ENCODE data around the gene SLC4A1.
A peak's percentile ranks its signal among the peaks of the same experiment; 100 is the strongest.

SLC4A1 gene

DNA sequence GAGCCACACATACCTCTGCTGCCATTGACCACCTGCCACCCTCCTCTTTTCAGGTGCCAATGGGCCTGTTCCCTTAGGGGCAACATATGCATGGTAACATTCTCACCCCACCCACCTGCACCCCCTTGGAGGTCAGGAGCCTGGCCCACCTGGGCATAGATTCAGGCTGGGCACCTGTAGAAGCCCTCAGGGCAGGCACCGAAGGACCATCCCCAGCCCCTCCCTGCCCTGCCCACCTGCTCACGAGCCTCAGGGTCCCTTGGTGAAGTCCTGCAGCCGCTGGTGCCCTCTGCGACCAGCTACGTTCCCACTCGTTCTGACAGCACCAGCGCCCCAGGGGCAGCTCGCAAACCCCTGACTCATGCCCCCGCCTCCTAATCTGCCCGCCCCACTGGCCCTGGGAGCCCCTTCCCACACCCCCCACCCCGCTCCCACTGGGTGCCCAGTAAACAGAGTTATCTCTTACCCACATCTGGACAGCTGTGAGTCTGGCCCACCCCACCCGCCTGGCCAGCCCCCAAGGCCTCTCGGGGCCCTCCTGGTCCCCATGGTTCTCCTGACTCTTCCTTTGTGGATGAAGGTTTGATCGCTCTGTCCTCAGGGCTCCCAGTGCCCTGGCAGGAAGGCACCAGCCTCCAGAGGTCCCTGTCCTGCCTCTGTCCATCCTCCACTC is at the start of gene SLC4A1:
Gene SLC4A1, minus strand, starts transcription at position 318 of the 673 bp plus-strand sequence. CDS start 5,269 bp downstream, outside the sequence.
- H3K36me3 Mint-ChIP-seq: no peaks in the 10 kb centered on the region
- H3K27me3 Mint-ChIP-seq: no peaks in the 10 kb centered on the region
- no peak within 1 kb of the TSS for H3K4me3 Mint-ChIP-seq
- H3K27ac Mint-ChIP-seq: no peak within 1 kb of the TSS
- no peaks in the 10 kb centered on the region for H3K4me1 Mint-ChIP-seq
- no peaks in the 10 kb centered on the region for H3K9me3 Mint-ChIP-seq

DNA sequence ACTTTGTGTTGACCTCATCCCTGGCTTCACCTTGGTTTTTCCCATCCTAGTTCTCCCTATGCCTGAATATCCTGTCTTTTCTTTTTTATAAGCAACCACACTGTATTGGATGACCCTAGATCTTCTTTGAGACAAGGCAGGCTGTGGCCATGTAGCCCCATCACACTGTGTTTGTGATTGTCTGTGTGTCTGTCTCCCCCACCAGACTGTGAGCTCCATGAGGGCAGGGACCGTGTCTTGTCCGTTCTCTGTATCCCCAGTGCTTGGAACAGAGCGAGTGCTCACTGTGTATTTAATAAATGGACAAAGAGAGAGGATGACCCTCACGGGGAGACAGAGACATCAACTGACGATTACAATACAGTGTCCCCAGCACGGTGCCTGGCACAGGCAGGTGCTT is 49.6 kb upstream of the SLC4A1 start:
- Mint-ChIP-seq H3K9me3 (no peaks in the 10 kb centered on the region), H3K27ac (no peak overlapping the region), H3K27me3 (peaks cover 19% of the 10 kb centered on the region), H3K36me3 (peaks cover 3% of the 10 kb centered on the region), H3K4me3 (no peak overlapping the region), H3K4me1 (peaks cover 15% of the 10 kb centered on the region)

DNA sequence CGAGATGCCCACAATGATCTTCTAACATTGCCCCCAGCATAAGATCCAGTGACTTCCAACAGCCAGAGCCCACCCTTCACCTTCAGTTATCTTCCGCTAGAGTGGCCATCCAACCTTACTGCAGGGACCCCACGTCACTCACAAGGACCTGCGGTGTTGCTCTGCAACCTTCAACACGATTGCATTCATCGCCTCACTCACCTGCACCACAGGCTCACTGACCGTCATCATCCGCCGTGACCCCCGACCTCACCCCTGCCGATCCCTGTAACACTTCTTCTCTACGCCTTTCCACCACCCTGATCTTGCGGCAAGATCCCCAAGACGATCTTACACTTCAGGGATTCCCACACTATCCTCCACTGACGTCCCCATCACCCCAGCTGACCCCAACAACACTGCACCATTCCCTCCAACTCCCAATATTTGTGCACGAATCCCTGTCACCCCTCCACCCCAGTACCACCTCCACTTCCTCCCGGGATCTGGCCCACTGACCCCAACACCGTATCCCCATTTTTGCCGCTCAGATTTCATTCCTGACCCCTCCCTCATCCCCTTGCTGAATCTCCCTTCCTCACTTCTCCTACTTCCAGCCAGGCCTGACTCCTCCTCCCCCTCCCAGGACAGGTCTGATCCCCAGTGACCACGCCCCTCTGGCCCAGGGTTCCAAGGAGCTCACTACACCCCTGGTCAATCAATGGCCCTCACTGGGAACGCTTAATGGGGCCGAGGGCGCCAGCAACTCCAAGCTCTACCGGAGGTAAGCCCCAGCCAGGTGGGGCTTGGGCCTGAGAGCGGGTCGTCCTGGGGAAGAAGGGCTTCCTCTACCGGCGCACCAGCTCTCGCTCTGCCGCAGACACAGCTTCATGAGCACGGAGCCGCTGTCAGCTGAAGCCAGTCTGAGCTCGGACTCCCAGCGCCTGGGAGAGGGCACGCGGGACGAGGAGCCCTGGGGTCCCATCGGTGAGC is 48.1 kb upstream of the SLC4A1 start:
- H3K36me3 Mint-ChIP-seq: peaks cover 3% of the 10 kb centered on the region
- H3K27ac Mint-ChIP-seq: no peak overlapping the region
- no peaks in the 10 kb centered on the region for H3K9me3 Mint-ChIP-seq

DNA sequence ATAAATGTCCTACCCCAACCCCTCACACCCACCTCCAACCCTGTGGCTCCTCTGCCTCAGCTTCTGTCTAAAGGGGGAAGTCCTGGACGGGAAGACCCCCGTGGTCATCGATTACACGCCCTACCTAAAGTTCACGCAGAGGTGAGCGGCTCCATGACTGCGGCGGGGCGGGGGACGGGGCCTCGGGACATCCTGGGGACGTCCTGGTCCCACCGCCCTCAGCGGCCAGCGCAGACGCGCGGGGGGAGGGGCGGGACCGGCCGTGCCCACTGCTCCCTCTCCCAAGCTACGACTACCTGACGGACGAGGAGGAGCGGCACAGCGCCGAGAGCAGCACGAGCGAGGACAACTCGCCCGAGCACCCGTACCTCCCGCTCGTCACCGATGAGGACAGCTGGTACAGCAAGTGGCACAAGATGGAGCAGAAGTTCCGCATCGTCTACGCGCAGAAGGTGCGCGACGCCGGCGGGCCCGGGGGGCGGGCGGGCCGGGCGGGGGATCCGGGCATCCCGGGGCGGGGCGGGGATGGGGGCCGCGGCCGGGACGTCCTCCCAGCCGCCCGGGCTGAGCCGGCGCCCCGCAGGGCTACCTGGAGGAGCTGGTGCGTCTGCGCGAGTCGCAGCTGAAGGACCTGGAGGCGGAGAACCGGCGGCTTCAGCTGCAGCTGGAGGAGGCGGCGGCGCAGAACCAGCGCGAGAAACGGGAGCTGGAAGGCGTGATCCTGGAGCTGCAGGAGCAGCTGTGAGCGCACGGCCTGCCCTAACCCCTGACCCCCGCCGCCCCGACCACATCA is 47.1 kb upstream of the SLC4A1 start:
- peaks cover 19% of the 10 kb centered on the region for H3K27me3 Mint-ChIP-seq

More for the DNA sequence above, 48.1 kb upstream of the SLC4A1 start:
- H3K27me3 Mint-ChIP-seq: peaks cover 19% of the 10 kb centered on the region
- peaks cover 10% of the 10 kb centered on the region for H3K4me1 Mint-ChIP-seq
- peak overlapping the region; percentile 78 for H3K4me3 Mint-ChIP-seq

DNA sequence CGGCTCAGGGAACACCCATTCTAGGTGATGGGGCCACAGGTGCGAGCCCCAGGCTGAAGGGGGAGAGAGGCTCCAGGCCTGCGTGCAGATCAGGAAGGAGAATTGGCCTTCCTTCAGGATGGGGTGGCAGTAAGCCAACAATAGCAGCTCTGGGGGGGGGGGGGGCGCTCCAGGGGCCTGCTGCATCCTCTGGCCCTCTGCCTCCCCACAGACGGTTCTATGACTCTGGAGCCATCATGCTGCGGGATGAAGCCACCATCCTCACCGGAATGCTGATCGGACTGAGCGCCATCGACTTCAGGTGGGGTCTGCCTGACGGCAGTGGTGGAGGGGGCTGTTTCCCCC is 46.6 kb upstream of the SLC4A1 start:
- Mint-ChIP-seq H3K36me3 (peaks cover 3% of the 10 kb centered on the region), H3K27me3 (peaks cover 21% of the 10 kb centered on the region), H3K27ac (no peak overlapping the region), H3K9me3 (no peaks in the 10 kb centered on the region), H3K4me1 (peaks cover 15% of the 10 kb centered on the region), H3K4me3 (peak overlapping the region; percentile 73)

More for the DNA sequence above, 47.1 kb upstream of the SLC4A1 start:
- Mint-ChIP-seq H3K9me3 (no peaks in the 10 kb centered on the region), H3K27ac (no peak overlapping the region), H3K4me3 (peak overlapping the region; percentile 78), H3K36me3 (peaks cover 3% of the 10 kb centered on the region), H3K4me1 (peaks cover 10% of the 10 kb centered on the region)

DNA sequence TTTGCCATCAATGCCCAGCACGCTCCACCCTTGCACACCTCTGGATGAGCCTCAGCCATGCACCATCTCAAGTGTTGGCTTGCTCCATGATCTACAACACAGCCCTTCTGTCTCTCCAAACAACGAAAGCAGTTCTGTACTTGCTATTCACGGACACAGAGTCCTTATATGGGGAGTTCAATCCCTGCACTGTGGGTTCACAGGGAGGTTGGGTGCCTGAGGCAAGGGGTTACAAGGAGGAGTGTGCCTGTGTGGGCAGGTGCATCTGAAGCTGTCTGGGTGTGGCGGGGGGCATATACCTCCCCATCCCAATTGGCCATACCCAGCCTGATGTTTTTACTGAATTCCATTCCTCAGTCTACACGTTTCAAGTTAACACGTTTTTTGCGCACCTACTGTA is 46.1 kb upstream of the SLC4A1 start:
- H3K27me3 Mint-ChIP-seq: peaks cover 21% of the 10 kb centered on the region
- H3K9me3 Mint-ChIP-seq: no peaks in the 10 kb centered on the region
- H3K36me3 Mint-ChIP-seq: no peaks in the 10 kb centered on the region

DNA sequence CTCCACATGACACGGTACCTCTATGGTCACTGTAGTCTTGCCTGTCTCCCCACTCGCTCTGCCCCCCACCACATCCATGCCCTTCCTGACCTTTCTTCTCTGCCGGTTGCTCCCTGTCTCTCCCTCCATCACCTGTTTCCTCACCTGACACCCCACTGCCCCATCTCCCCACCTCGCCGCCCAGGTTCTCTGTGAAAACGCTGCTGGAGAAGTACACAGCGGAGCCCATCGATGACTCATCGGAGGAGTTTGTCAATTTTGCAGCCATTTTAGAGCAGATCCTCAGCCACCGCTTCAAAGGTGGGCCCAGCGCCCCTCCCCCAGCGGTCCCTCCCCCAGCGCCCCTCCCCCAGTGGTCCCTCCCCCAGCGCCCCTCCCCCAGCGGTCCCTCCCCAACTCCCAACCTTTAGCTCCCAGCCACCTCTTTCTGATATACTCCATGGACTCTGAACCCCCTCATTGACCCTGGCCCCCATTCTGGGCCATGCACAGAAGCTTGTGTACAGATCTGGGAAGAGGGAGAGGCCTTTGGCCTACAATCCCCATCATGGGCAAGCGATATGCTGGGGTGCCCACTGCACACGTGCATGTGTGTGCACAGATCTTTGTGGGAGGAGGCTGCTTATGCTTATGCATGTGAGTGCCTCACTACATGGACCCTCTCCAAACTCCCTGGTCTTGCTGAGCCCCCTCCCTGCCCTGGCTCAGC is 44.6 kb upstream of the SLC4A1 start:
- Mint-ChIP-seq H3K27ac (no peak overlapping the region), H3K4me3 (no peak overlapping the region), H3K27me3 (peaks cover 20% of the 10 kb centered on the region), H3K9me3 (no peaks in the 10 kb centered on the region), H3K4me1 (peaks cover 15% of the 10 kb centered on the region), H3K36me3 (no peaks in the 10 kb centered on the region)

More for the DNA sequence above, 46.1 kb upstream of the SLC4A1 start:
- peak overlapping the region; percentile 73 for H3K4me3 Mint-ChIP-seq
- H3K4me1 Mint-ChIP-seq: peaks cover 15% of the 10 kb centered on the region
- H3K27ac Mint-ChIP-seq: peak overlapping the region; percentile 8

DNA sequence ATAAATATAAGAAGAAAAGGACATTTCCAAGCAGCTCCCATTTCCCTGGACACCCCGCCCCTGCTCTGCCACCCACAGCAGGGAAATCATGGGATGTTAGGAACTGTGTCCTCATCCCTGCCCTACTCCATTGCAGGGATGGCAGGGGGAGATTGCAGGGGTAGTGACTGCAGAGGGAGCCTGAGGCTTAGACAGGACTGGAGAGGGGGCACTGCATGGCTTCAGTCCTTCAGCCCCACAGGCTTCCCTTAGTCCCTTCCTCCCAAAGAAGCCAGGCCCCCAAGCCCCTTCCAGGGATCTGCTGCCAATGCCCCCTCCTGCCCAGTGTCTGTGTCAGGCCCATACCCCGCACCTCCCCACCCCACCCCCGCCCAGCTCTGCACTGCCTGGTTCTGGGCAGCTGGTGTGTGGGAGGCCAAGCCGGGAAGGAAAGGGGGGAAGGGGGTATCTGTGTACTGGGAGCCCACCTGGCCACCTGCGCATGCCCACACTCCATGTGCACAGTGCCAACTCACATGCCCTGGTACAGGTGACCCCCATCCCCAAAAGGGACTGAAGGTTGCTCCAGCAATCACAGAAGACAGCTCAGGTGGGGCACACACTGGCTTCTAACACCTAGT is 43.7 kb upstream of the SLC4A1 start:
- Mint-ChIP-seq H3K4me3 (no peak overlapping the region), H3K27ac (no peak overlapping the region), H3K27me3 (peaks cover 22% of the 10 kb centered on the region), H3K4me1 (peaks cover 23% of the 10 kb centered on the region), H3K9me3 (no peaks in the 10 kb centered on the region), H3K36me3 (no peaks in the 10 kb centered on the region)

DNA sequence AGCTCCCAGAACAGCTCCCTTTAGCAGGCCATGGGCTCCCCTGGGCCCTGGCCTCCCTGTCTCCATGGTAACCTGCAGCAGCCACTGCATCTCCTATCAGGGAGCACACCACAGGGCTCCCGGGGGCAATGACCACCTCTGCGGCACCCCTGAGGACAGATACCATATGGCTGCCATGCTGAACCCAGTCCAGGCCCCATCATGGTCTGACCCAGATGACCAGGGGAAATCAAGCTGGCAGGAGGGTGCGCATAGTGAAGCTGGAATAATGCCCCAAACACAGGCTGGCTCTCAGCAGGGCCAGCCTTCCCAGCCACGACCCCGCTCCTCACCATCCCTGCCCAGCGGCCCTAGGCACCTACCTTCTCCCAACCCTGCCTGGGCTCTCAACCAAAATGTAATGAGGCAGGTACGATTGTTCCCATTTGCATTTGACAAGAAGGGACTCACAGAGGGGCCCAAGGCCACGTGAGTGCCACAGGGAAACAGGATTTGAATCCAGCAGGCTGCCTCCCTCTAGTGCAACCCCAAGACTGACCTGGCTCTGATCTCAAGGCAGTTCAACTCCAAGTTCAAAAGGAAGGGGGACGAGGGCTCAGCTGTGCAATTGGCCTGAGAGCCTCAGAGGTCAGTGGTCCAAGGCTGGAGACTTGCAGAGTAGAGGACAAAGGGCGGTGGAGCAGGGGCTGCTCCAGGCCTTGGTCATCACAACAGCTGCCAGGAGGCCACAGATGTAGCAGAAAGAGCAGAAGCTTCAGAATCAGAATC is 42.9 kb upstream of the SLC4A1 start:
- H3K27ac Mint-ChIP-seq: no peak overlapping the region

DNA sequence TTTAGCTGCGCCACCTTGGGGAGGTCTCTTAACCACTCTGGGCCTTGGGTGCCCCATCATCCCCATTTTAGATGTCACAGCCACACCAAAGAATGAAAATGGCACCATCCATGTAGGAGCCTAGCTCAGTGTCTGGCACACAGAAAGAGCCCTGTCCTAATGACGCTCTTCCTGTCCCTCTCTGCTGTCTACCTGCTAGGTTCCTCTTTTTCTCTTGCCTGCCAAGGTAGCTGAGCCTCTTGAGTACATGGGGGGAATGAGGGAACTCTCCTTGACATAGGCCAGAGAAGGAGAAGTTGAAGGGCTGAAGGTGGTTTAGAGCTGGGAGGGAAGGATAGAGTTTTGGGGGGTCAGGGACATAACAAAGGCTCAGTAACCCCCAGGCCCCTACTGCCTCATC is 42.3 kb upstream of the SLC4A1 start:
- Mint-ChIP-seq H3K4me3 (peak overlapping the region; percentile 66), H3K36me3 (no peaks in the 10 kb centered on the region), H3K9me3 (no peaks in the 10 kb centered on the region), H3K4me1 (peaks cover 13% of the 10 kb centered on the region), H3K27me3 (peaks cover 13% of the 10 kb centered on the region), H3K27ac (no peak overlapping the region)

More for the DNA sequence above, 42.9 kb upstream of the SLC4A1 start:
- Mint-ChIP-seq H3K4me1 (peaks cover 17% of the 10 kb centered on the region), H3K27me3 (peaks cover 17% of the 10 kb centered on the region), H3K4me3 (no peak overlapping the region), H3K9me3 (no peaks in the 10 kb centered on the region), H3K36me3 (no peaks in the 10 kb centered on the region)

DNA sequence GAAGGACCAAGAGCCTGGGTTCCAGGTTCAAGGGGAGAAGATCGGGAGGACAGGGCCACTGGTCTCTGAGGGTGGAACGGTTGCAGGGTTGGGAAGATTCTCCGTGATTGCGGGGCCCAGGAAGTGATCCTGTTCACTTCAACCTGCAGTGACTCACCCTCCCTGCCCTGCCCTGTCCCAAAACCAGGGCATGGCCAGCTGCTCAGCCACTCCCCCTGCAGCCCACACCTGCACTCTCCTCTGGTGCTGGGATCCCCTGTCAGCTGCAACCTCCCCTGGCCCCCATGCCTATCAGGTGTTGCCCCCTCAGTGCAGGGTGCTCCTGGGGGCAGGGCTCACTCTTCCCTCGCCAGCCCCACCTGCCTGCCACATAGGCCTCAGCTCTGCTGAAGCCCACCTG is 41.5 kb upstream of the SLC4A1 start:
- Mint-ChIP-seq H3K9me3 (no peaks in the 10 kb centered on the region), H3K4me1 (peaks cover 13% of the 10 kb centered on the region), H3K27me3 (peaks cover 13% of the 10 kb centered on the region), H3K36me3 (no peaks in the 10 kb centered on the region), H3K4me3 (peak overlapping the region; percentile 66), H3K27ac (peak overlapping the region; percentile 35)

DNA sequence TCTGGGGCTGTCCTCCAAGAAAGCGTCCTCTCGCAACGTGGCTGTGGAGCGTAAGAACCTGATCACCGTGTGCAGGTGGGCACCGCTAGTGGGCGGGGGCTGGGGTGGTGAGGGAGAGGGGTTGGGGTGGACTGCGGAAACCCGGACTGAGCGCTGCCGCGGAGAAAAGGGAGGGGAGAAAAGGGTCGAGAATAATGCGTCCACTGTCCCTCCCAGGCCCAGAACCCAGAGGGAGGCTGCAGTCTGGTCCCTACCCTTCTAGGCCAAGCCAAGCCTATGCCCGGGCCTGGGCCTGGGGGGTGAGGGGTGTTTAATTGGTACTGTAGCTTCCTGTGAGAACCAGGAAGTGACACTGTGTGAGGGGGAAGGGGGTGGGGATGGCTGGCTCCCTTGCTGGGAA is 40.9 kb upstream of the SLC4A1 start:
- Mint-ChIP-seq H3K4me1 (peaks cover 13% of the 10 kb centered on the region), H3K27ac (peak overlapping the region; percentile 35), H3K27me3 (peaks cover 8% of the 10 kb centered on the region), H3K4me3 (peak overlapping the region; percentile 30), H3K9me3 (no peaks in the 10 kb centered on the region), H3K36me3 (no peaks in the 10 kb centered on the region)

DNA sequence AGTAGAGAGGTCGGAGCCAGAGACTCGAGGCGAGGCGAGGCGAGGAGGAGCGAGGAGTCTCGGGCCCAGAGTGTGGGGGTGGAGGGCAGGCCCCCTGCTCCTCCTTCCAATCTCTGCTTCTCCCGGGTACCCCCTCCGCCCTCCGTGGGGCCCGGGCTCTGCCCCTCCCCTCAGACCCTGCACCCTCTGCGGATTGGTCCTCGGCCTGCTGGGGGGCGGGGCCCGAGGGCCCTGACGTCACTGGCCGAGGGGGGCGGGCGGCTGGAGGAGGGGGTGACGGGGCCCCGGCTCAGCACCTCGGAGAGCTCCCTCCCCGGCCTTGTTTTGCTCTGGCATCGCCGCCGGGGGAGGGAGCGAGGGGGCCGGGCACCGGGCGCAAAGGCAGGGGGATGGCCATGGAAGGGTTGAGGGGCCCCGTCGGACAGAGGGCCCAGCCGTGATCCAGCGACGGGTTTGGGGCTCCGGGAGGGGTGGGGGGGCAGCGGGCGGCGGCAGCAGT is 40.4 kb upstream of the SLC4A1 start, which contains the start of gene RUNDC3A:
Gene RUNDC3A, plus strand, starts transcription at position 282 of the 499 bp plus-strand sequence. CDS start 232 bp downstream, outside the sequence.
- Mint-ChIP-seq H3K9me3 (no peaks in the 10 kb centered on the region), H3K27me3 (peaks cover 6% of the 10 kb centered on the region), H3K36me3 (no peaks in the 10 kb centered on the region), H3K27ac (peak within 1 kb of the TSS; percentile 35), H3K4me3 (peak within 1 kb of the TSS; percentile 54), H3K4me1 (peaks cover 13% of the 10 kb centered on the region)
